ENCODE measurements around the gene BAG2.

BAG2 gene

DNA sequence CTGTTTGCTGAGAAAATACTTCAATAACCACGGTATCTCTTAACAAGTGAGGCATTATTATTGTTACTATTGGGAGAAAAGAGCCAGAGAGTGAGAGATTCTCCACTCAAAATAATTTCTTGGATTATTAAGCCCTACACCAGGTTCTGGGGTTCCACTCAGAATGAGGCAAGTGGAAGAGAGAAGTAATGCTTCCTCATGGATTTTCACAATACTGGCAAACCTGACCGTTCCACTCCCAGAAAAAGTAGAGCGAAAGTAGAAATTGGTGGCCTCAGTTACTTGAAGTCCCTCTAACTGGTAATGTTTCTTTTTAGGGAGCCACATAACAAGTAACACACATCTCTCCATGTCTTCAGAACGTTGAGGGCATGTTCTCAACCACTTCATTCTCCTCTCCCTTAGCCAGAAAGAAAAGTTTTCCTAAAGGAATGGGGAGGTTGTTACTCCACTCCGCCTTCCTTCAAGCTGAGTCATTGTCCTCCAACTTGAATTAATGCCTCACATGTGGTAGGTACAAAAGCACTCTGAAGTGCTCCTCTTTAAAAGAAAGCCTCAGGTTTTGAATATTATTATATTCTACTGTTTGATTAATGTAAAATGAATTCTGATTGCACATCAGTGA is 1.9 kb downstream of the BAG2 start:
- DNase-seq (ENCODE audit: extremely low read depth in 1 of 2, low read depth in 1 of 2): no peak

DNA sequence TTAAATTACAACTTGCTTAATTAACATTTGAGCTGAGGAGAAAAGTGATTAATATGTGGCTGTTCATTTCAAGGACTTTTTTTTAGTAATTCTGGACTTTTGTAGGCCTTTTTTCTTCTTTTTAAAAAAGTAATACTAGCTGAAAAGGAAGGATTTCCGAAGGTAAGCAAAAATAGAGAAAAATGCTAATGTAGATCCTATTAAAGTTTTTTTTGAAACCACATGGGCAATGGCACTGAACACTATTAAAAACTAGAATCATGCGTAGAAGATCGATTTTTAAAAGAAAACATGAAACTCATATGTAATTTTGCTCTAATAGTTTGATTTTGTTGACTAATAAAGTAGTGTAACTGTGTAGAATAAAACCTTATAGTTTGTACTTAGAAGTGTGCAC is 2.4 kb downstream of the BAG2 start:
- DNase-seq (ENCODE audit: extremely low read depth in 1 of 2, low read depth in 1 of 2): no peak

DNA sequence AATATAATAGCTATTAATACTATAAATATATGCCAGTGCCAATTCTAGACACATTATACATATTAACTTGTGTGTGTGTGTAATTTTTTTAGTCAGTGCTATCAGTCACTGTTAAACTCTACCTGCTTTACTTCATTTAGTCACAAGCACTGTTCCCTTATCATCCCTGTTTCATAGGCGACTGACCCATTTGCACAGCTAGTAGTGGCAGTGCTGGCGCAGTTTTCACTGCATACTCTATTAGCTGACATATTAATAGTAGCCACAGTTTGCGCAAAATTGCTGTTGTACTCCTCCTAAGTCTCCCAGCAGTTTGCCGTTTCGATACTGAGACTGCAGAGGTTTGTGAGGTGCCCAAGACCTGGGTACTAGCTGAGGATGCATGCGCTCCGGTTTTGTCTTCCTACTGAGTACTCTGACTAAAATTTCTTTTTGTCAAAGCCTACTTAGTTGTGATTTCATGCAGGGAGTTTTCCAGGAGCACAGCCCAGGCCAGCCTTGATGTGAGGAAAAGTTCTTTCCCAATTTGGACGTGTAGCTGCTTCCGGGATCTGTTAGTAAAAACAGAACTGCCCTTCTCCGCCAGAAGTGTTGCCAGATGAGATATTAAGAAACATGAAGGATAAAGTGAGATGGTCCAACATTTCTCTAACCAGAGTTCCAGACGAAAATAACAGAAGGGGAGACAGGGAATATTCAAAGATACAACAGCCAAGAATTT is 5.6 kb downstream of the BAG2 start:
- DNase-seq (ENCODE audit: extremely low read depth in 1 of 2, low read depth in 1 of 2): no peak

- no peak for DNase-seq (ENCODE audit: extremely low read depth in 1 of 2, low read depth in 1 of 2)
Measured at GRCh38 chr6:57180596-57180995, 8.5 kb downstream of the BAG2 start.

GRCh38 chr6:57182017-57182432 is 9.9 kb downstream of the BAG2 start:
- DNase-seq (ENCODE audit: extremely low read depth in 1 of 2, low read depth in 1 of 2): no peak

DNA sequence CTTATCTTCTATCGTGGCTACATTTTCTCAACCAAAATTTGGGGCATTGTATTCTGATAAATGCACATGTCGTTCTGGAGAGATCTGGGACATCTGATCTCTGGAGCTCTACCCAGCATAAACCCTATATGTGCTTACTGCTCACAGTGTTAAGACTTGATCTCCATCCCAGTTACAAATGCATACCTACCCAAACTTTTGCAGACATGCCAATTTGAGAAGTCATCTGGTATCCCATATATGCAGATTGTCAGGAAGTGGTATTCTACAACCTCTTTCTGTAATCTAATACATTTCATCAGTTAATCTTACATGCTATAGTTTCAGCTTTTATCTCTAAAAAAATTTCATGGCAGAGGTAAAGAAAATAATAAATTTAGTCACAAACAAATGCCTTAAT is 11.2 kb downstream of the BAG2 start:
- DNase-seq (ENCODE audit: extremely low read depth in 1 of 2, low read depth in 1 of 2): no peak

DNA sequence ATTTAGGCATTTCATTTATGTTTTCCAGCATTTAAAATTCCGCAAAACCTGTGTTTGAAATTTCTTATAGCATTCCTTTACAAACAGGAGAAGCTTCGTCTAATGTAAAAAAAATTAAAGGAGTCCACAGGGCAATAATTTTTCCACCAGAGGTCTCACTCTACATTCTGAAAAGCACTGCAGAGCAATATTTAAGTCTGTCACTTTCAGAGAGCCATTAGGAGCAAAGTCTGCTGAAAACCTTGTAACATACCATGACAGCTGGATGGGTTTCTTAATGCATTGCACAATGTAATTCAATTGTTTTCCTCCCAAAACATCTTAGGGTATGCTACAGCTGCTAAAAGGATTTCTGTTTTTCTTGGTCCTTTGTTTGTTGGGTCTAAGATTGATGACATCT is 18.0 kb downstream of the BAG2 start:
- DNase-seq (ENCODE audit: extremely low read depth in 1 of 2, low read depth in 1 of 2): no peak

- no peak for DNase-seq (ENCODE audit: extremely low read depth in 1 of 2, low read depth in 1 of 2)
Measured at GRCh38 chr6:57193177-57193576, 21.1 kb downstream of the BAG2 start.

DNA sequence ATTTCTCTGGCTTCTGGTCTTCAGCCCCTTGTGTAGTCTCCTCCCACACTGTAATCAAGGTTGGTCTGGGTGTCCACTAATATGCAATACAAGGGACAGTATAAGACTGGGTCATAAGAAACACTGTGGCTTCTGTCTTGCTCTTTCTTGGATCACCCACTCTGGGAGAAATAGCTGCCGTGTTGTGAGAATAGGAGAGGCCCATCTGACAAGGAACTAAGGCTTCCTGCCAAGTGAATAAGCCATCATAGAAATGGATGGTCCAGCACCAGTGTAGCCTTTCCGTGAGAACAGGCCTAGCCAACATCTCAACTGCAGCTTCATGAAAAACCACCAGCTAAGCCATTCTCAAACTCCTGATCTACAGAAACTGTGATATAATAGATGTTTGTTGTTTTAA is 23.3 kb downstream of the BAG2 start:
- DNase-seq (ENCODE audit: extremely low read depth in 1 of 2, low read depth in 1 of 2): no peak

DNA sequence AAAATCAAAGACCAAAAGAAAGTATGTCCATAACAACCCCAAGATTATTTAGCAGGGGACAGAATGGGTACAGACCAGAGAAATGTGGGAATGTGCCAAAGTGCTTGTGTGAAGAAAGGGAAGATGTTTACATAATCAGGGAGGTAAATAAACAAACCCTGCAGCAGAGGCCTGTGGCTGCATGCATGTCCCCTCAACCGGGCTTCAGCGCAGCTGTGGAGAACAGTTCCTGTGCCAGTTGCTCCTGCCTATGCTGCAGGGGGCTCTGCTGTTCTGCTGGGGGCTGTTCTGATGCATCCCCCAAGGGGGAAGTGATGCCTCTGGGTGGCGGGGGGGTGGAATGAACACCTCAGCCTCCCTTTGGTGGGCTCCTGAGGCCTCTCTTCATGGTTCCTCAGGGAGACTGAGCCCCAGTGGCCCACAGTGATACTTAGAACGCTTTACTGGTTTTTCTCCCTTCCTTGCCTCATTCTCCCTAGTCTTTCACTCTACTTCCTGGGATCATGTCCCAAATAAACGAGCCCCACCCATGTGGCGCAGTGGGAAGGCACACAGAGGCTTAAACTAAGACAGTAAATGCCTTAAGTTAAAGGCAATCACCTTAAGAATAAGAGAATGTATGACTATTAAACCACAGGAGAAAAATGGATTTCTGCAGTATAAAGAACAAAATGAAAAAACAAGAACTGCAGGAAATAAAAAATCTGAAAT is 27.0 kb downstream of the BAG2 start:
- DNase-seq (ENCODE audit: extremely low read depth in 1 of 2, low read depth in 1 of 2): no peak

GRCh38 chr6:57201718-57202117 is 29.6 kb downstream of the BAG2 start:
- DNase-seq (ENCODE audit: extremely low read depth in 1 of 2, low read depth in 1 of 2): no peak

DNA sequence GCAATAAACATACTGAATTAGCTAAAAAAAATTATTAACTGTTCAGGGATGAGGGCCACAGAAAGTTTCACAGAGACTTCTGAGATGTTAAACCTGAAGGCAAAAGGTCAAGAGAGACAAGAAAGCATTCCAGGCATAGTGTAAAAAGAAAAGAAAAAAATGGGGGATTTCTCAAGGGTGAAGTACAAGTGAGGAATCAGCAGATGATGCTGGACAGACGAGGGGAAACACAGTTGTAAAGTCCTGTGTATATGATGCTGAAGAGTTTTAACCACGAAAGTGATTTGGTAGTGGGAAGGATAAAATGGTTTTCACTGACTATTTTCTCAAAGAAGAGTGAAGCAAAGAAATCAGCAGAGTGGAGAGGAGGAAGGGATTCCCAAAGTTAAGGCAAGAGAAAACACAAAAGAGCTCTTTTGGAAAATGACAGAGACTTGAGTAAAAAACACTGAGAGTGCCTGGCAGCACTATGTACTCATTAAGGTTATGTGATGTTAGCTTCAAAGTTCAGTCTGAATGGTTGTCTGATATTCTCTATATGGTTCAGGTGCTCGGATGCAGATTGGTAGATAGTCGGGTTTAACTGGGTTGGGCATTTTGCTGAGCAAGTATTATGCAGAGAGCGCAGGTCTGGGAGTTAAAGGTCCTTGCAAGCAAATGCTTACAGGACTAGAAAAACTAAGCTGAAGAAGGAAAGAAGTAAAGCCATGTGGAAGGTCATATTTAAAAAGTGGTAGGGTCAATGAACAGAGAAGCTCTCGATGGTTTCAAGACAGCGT is 33.6 kb downstream of the BAG2 start:
- DNase-seq (ENCODE audit: extremely low read depth in 1 of 2, low read depth in 1 of 2): no peak

- no peak for DNase-seq (ENCODE audit: extremely low read depth in 1 of 2, low read depth in 1 of 2)
Measured at GRCh38 chr6:57207141-57207540, 35.0 kb downstream of the BAG2 start.

DNA sequence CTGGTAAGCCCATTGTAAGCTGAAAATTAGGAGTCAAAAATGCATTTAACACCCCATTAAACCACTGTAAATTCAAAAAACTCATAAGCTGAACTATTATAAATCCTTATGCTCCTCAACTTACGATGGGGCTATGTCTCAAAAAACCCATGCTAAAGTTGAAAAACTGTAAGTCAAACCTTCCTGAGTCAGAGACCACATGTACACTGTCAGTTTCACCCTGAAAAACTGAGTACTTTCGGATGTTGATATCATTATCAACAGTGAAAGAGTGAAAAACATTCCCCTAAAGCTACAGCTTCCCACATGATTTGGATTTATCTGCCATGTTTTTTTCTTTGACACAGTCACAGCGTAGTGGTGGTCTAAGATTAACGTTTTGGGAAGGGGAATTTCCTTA is 35.7 kb downstream of the BAG2 start:
- DNase-seq (ENCODE audit: extremely low read depth in 1 of 2, low read depth in 1 of 2): no peak

DNA sequence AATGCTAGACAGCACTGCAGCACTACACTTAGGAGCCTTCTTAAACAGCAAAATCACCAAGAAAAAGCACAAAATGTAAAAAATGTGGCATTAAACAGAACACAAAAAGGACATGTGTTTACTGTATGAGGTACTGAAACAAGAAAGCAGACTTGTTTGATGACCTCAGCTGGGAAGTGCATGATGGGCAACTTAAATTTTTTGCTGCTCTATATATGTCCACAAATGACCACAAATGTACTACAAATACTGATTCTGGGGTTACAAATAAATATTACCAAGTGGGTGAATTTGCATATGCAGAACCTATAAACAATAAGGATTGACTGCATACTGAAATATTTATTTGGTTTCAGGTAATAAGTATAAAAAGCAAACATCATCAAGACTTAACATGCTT is 36.9 kb downstream of the BAG2 start:
- no peak for DNase-seq (ENCODE audit: extremely low read depth in 1 of 2, low read depth in 1 of 2)

DNA sequence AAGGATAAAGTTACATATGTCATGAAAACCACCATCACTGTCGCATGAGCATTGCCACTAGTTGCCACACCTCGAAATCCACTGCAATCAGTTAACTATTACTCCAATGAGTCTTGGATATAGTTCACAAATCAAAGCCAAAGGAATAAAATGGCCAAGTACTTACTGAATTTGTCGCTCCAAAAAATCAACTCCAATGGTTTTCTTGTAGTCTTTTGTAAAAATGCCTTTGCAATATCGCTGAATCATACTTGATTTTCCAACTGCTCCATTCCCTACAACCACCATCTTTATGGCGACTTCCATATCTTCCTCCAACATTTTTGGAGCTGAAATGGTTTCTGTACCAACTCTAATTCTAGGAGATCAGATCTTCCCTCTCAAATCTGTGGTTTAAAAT is 37.9 kb downstream of the BAG2 start:
- DNase-seq (ENCODE audit: extremely low read depth in 1 of 2, low read depth in 1 of 2): no peak

DNA sequence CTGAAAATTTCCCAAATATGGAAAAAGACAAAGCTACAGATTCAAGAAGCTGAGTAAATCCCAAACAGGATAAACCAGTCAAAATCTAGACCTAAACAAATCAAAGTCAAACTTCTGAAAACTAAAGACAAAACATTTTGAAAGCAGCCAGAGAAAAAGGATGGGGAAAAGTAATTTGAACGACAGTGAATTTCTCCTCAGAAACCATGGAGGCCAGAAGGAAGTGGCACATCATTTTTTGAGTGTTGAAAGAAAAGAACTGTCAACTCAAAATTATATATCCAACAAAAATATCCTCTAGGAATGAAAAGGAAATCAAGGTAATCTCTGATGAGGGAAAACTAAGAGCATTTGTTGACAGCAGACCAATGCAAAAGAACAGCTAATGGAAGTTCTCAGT is 43.1 kb downstream of the BAG2 start:
- no peak for DNase-seq (ENCODE audit: extremely low read depth in 1 of 2, low read depth in 1 of 2)

- DNase-seq (ENCODE audit: extremely low read depth in 1 of 2, low read depth in 1 of 2): no peak
Measured at GRCh38 chr6:57216235-57217101, 44.3 kb downstream of the BAG2 start.

GRCh38 chr6:57217270-57217669 is 45.1 kb downstream of the BAG2 start:
- DNase-seq (ENCODE audit: extremely low read depth in 1 of 2, low read depth in 1 of 2): no peak

DNA sequence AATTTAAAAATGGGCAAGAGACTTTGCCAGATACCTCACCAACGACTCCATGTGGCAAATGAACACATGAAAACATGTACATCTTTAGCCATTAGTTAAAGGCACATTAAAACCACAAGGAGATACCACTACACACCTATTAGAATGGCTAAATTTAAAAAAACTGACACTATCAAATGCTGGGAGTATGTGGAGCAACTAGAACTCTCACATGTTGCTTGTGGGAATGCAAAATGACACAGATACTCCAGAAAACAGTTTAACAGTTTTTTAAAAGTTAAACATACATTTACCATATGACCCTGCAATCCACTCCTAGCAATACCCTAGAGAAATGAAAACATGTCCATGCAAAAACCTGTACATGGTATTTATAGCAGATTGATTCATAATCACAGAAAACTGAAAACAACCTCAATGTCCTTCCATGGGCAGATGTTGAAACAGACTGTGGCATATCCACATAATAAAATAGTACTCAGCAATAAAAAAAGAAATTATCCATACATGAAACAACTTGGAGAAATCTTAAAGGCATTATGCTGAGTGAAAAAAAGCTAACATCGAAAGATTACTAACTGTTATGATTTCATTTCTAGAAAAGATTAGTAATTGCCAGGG is 48.1 kb downstream of the BAG2 start:
- no peak for DNase-seq (ENCODE audit: extremely low read depth in 1 of 2, low read depth in 1 of 2)
